Measurements from ENCODE around the gene RANGAP1.

- TF ChIP-seq CTCF (IDR thresholded peaks at IDR 0.05; ENCODE audit: borderline replicate concordance, extremely low read depth, low read length, poor library complexity, severe bottlenecking) (no peak), EZH2 (IDR thresholded peaks at IDR 0.05; ENCODE audit: borderline replicate concordance, low read depth, low read length, severe bottlenecking) (no peak)
These were observed 47.8 kb upstream of the RANGAP1 start for GRCh38 chr22:41333806-41334205.

Measured in DND-41 (cell line).